Hypothalamus (tissue), 51 donors: ENCODE measurements around the gene PTPRN2.
"Not testable (repeated sequence)": the region's sequence is repeated elsewhere in the genome, so short reads cannot be mapped to it uniquely, and the experiment has no call there.

Experiments used
- DNase-seq, 51 donors: peaks; one replicate each; lab custom pipeline; 2025; lab: John Stamatoyannopoulos, UW

Gene PTPRN2

DNA sequence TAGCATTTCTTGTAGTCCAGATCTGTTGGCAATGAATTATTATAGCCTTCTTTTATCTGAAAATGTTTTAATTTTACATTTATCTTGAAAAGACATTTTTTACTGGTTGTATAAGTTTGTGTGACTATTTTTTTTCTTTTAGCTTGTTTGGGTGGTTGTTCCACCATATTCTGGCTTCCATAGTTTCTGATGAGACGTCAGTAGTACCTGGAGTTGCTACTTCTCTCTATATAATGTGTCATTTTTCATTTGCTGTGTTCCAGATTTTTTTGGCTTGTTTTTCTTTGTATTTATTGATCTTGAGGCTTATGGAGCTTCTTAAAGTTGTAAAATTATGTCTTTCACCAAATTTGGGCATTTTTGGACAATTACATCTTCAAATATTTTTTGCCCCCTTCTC lies 1082.0 kb downstream of the PTPRN2 start:
- DNase-seq = no peak

DNA sequence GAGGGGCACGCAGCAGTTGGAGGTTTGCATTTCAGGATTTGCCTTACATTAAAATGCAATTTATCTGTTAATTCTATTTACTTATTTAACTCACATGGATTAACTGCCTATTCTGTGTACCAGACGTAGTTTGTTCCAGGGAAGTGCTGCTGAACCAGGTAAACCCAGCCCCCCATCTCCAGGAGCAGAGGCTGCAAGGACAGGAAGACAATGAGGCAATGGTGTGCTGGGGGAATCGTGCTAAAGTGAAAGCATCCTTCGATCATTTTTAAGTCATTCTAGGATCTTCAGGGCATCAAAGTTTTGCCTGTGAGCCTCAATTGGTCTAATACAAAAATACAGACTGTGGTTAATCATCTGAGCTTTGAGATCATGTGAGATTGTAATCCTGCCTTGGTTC lies 1084.4 kb downstream of the PTPRN2 start:
- no peak for DNase-seq

DNA sequence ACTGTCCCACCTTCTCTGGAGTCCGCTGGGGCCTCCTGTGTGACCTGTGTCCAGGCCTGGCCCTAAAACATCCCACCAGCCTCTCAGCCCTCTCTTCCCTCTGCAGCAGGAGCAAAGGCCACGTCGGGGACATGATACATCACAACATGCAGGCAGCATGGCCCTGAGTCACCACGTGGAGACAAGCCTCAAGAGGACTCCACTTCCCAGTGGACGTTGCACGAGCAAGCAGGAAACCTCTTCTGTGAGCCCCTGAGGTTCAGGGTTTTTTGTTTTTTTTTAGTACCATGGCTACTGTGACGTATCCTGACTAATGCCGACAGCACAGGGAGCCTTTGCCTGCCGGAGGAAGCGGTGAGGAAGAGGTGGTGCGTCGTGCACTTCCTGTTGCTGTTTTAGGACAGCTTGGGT lies 1084.9 kb downstream of the PTPRN2 start:
- DNase-seq = no peak

DNA sequence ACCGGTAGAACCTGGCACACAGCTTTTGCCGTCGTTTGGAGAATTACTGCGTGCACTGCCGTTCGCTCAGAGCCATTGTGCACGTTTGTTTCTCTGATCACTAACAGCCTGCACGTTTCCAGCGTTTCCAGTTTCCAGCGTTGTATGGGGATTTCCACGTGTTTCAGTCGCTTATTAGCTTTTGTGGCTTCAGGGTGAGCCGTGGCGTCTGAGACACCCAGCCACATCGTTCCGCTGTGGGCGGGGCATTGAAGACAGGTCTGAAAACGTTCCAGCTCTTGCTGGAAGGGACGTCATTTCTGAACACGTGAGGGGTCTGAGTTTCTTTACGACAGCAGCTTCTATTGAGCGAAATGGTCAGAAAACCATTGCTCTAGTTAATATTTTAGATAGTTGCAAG lies 1086.0 kb downstream of the PTPRN2 start:
- no peak for DNase-seq

DNA sequence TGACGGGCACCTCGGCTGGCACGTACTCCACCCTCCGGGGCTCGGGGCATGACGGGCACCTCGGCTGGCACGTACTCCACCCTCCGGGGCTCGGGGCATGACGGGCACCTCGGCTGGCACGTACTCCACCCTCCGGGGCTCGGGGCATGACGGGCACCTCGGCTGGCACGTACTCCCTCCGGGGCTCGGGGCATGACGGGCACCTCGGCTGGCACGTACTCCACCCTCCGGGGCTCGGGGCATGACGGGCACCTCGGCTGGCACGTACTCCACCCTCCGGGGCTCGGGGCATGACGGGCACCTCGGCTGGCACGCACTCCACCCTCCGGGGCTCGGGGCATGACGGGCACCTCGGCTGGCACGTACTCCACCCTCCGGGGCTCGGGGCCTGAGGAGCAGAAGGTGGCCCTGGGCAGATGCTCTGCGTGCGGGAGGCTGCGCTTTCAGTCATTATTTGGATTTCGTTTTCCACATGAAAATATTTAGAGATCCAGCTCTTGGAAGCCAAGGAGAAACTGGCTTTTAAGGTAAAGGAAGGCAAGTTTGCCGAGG lies 1086.6 kb downstream of the PTPRN2 start:
- not testable (repeated sequence) for DNase-seq

DNA sequence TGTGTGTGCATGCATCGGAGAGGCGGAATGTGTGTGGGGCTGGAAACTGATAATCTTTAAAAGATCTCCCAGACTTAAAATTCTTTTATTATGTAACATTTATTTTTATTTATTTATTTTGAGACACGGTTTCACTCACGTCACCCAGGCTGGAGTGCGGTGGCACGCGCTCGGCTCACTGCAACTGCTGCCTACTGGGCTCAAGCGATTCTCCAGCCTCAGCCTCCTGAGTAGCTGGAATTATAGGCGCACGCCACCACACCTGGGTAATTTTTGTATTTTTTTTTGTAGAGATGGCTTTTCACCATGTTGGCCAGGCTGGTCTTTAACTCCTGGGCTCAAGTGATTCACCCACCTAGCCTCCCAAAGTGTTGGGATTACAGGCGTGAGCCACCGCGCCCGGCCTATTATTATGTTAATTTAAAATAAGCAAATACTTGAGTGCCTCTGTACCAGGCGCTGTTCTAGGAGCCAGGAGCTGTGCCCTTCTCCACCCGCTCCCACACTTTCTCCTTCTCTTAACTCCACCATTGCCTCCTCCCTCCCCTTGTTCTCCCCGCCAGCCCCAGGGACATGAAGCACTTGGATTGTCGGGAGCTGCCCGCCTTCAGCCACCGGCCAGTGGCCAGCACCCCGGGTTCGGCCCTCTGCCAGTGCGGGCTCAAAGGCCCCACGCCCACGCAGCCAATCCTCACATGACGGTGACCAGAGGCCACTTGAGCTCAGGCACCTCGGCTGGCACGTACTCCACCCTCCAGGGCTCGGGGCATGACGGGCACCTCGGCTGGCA lies 1087.3 kb downstream of the PTPRN2 start:
- no peak for DNase-seq

DNA sequence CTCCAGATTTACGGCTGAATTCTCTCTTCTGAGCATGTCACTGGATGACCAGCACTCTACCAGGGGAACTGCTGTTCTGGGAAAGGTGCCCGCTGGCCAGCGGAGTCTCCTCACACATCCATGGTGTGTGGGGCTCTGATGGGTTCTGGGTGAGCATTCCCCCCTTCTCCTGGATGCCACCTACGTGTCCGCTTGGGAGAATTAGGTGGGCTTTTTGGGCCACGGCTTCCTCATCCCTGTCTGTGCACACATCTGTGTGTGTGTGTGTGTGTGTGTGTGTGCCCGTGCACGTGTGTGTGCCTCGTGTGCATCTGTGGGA lies 1087.8 kb downstream of the PTPRN2 start:
- DNase-seq = no peak

DNA sequence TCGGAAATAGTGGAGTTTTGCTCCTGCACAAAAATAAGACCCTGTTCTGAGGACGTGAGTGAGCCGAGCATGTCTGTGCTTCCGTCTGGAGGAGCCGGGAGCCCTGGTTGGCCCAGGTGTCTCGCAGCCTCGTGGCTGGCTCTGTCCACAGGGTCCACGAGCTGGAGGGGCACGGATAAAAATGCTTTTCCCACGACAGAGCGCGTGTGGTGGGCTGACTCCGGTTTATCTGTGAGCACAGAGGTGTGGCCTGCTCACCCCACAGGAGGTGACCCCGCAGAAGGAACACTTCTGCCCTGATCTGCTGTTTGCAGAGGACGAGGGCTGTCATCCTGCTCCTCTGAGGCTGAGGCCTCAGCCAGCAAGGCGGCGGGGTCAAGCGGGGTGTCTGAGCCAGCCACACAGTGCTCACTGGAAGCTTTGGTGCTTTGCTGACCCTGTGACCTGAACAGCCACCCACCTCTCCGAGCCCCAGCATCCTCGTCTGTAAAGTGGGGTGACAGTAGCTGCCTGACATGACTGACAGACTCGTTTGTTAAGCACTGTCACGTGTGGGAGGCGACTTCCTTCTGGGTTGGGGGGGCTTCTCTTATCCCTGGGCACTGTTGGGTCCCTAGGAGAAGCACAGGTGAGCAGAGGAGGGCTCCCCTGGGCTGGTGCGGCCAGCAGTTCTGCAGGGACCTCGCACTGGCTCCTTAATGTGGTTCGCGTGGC lies 1088.3 kb downstream of the PTPRN2 start:
- no peak for DNase-seq

DNA sequence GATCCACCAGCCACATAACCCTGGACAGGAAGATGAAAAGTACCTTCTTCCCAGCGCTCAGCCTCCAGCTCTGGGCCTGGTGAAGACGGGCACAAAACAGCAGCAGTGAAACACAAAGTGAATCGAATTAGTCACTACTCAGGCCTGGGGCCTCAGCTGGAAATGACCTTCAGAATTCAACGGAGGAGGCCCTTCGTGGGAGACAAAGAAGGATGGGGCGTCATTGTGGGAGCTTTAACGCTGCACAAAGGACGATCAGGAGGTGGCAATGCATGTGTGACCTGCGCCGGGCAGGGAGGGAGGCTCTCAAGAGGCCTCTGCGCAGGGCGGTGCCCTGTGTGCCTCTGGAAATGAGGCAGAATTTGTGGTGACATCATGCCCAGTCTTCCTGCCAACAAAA lies 1089.0 kb downstream of the PTPRN2 start:
- no peak for DNase-seq

DNA sequence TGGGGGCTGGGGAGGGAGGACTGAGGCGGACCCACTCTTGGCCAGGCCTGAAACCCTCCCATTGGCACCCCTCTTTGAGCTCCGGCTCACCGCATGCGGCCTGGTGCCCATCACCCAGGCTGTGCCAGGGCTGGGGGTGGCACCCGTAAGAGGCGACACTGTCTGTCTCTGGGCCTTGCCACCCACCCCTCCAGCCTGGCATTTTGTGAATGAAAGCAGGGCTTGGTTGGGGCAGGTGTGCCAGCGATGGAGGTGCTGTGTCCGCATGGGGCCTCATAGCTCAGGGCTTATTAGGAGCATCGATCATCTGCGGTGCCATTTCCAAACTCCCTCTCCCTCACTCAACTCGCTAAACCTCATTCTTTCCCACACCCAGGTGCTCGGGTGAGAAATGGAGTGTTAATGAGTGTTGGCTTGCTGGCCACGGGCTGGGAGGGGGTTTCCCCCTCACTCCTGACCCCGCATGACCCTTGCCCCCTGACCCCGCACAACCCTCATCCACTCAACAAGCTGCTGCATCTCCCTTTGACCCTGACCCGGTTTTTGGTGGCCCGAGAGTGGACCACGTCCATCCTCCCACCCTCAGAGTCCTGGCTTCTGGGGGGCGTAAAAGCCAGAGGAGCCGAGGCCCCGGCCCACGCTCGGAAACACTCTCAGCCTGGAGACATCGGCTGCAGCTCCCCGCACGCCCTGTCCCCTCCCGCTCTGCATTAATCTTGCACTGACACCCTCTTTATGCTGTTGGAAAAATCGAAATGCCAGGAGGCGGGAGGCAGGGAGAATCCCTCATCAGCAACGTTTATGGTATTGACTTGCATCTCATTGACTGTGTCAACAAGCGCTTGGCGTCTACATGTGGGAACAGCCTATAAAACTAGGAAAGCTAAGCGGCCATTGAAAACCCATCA lies 1089.6 kb downstream of the PTPRN2 start:
- DNase-seq = no peak

DNA sequence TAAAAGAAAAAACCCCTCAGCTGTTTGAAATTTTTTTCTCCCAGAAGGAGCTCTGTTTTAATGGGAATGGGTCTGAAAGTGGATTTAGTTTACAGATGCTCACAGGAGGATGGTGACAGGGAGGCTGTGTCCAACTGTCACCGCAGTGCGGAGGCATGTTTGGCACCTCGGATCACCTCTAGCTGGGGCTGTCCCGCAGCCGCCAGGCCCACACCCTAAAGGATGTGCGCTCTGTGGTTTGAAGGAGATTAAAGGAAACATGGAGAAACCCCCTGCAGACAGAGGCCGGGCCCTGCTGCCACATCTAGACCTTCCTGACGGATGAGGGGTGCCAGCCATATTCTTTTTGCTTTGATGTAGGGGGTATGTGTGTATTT lies 1090.3 kb downstream of the PTPRN2 start:
- no peak for DNase-seq

DNA sequence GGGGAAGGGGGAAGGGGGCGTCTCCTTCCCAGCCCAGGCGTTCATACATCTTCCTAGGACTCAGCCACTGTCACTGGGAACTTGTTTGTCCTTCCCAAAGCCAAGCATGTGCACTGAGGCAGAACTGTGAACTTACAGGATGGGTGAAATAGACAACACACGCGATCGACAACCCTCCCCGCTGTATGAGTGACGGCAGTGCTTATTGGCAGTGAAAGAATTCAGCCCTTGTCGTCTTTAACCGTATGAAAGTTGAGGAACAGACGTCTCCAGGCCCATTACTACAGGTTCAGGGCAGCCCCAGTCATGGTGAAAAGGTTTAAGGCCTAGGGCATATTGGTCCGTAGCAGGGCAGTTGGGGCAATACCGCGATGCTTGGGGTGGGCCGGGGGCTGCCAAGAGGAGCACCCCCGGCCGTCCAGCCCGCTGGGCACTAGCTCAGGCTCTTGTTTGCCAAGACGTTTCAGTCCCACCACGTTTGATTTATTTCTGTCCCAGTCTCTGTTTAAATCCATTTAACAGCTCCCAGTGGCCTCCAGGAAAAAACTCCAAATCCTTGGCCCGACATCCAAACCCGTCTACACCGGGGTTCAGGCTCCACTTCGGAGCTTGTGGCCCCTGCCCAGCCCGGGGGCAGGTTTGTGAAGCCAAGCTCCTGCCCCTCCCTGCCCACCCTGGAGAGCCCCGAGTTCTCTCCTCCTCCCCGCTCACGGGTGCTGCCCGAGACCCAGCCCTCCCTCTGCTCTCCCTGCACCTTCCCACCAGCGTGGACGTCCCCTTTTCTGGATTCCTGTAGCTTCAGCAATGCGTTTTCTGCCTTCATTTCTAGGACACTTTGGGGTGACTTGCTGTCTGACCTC lies 1091.0 kb downstream of the PTPRN2 start:
- no peak for DNase-seq

DNA sequence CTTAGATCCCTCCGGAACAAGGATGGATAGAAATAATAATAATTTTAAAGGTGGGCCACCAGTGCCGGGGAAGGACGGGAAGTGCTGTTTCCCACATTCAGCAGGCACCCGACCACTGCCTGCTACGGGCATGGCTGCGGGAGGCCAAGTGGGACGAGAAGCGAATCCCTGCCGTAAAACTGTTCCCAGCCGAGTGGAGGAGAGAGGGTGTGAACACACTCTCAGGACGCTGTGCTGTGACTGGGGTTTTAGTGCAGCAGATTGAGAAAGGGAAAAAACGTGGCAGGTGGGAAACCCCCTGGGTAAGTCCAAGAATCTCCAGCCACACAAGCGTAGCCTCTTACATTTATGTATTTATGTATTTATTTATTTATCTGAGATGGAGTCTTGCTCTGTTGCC lies 1092.0 kb downstream of the PTPRN2 start:
- DNase-seq = no peak

DNA sequence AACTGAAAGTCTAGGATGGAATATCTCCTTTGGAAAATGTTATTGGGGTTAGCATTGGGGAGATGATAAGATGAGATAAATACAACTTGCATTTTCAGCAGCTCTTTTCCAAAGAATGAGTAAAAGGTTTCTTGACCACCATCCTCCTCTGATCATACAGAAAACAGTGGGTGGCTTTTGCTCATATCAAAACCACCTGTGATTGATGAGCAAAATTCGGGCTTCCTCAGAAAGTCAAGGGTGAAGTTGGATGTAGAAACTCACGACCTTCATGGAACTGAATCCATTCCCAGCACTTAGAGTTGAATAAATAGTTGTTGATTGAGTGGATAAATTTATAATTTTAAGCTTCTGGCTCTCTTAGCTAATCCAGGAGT lies 1092.5 kb downstream of the PTPRN2 start:
- DNase-seq = no peak

DNA sequence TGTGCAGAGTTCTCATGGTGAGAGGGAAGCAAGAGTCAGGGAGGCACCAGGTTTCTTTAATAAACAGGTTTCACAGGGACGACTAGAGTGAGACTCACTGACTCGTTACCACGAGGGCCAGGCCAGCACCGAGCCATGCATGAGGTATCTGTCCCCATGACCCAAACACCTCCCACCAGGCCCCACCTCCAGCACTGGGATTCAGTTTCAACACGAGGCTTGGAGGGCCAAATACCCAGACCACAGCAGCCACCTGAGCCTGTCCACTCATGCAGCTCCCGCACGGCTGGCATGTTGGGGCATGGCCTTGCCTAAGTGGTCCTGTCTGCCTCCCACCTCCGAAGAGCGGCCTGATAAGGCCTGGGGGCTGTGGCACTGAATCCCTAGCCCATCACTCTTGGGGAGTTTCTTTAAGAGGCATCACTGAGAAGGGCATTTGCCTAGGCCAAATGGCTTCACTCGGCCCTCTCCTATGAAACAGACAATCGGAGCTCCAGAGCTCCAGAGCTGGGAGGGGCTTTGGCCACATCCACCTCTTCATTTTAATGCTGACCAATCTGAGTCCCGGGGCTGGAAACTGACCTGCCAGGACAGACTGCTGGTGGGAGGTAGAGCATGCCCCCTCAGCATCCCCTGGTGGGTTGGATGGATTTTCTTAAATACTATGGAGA lies 1093.0 kb downstream of the PTPRN2 start:
- DNase-seq = no peak

DNA sequence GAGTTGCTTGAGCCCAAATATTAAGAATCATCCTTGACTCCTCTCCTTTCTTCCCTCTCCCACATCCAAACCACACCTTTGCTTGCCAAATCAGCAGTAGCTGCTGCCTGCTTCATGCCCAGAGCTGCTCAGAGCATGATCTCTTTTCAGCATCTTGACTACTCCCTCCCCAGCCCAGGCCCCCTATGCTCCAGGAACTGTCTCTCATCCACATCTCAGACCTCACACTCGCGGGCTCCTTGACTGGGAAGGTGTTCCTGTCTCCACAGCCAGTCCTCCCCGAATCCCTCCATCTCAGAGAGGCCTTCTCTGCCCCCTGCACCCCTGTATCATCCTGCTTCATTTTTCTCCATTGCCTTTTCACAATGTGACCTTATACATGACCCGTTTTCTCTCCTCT lies 1093.8 kb downstream of the PTPRN2 start:
- DNase-seq = no peak

DNA sequence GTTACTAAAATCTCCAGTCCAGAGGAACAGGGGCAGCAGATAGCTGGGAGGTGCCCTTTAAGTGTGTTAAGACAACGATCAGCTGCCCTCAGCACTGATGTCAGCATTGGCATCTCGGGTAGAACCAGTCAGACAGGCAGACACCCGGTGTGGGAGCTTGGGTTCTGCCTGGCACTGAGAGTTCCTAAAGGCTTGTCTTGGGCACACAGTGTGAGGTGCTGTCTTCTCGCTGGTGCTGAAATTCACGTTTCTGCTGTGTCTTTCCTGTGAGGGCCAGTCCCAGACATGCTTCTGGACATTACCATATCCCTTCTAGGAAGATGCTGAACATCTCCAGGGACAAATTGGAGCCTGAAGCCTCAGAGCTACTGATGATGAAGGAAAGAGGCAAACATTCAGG lies 1094.6 kb downstream of the PTPRN2 start:
- no peak for DNase-seq

DNA sequence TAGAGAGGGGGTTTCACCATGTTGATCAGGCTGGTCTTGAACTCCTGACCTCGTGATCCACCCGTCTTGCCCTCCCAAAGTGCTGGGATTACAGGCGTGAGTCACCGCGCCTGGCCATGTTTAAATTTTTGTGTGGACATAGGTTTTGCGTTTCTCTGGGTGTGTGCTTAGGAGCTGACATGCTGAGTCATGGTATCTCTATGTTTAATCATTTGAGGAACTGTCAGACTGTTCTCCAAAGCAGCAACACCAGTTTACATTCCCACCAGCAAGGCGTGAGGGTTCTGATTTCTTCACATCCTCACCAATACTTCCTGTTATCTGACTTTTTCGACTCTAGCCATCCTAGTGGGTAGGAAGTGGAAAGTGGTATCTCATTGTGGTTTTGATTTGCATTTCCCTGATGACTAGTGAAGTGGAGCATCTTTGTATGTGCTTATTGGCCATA lies 1097.1 kb downstream of the PTPRN2 start:
- no peak for DNase-seq

DNA sequence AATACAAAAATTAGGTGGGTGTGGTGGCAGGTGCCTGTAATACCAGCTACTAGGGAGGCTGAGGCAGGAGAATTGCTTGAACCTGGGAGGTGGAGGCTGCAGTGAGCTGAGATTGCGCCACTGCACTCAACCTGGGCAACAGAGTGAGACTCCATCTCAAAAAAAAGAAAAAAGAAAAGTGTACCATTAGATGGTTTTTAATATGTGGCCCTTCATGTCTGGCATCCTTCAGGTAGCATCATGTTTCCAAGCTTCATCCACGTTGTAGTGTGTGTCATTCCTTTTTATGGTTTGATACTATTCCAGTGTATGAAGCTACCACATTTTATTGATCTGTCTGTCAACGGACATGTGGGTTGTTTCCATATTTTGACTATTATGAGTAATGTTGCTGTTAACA lies 1097.8 kb downstream of the PTPRN2 start:
- not testable (repeated sequence) for DNase-seq
